Endothelial cell of coronary artery (primary cell): ENCODE data around the gene CHEK1. TPM values are rescaled to one million over a fixed set of nuclear protein-coding genes. Genes with fewer than 3 reads are reported as not detected.

Experiments
- total RNA-seq: library from RNA; depleted of rRNA; stranded (reverse); fragments of >200 nt; gene quantifications from 2 replicates; pipeline ENCODE4 v1.2.3, GENCODE V29; 2014

CHEK1 gene
- 25.3 and 40.8 TPM in 2 replicates for total RNA-seq

GRCh38 chr11:125624756-125625213 is at the start of gene CHEK1:
TSS of gene CHEK1 (plus strand) at chr11:125625163. CDS start at chr11:125626769, 1,606 bp downstream.

GRCh38 chr11:125592305-125593113 is 32.5 kb upstream of the CHEK1 start, which contains the start of gene STT3A:
TSS of gene STT3A (plus strand) at chr11:125592852. CDS start at chr11:125595916, 3,064 bp downstream.

GRCh38 chr11:125680747-125681146 is 55.8 kb downstream of the CHEK1 start, which contains the start of gene ACRV1:
TSS of gene ACRV1 (minus strand) at chr11:125680847. CDS start at chr11:125680780, 67 bp downstream.

Other genes with a start within 250 kb of the CHEK1 start
- 53.0 and 68.4 TPM in 2 replicates for gene FEZ1, start 128.9 kb upstream of the CHEK1 start, total RNA-seq
- 110 and 136 TPM in 2 replicates for gene EI24, start 55.7 kb upstream of the CHEK1 start, total RNA-seq
- 192 and 205 TPM in 2 replicates for gene STT3A, start 32.3 kb upstream of the CHEK1 start, total RNA-seq
- gene ACRV1, start 55.7 kb downstream of the CHEK1 start, total RNA-seq, result under 0.01 TPM in 1 of 2 replicates, not detected in the other
- gene PATE1, start 121.1 kb downstream of the CHEK1 start, total RNA-seq, result not detected in 2 replicates
- gene PATE2, start 153.7 kb downstream of the CHEK1 start, total RNA-seq, result 0.09 TPM in 2 replicates
- gene PATE3, start 163.0 kb downstream of the CHEK1 start, total RNA-seq, result not detected in 2 replicates
- gene PATE4, start 208.2 kb downstream of the CHEK1 start, total RNA-seq, result not detected in 2 replicates